Type B pancreatic cell (in vitro differentiated cells): ENCODE measurements around the gene PMVK. TPM values are rescaled to one million over a fixed set of nuclear protein-coding genes. Genes with fewer than 3 reads are reported as not detected.

ENCODE experiments used
- DNase-seq: peaks from one replicate; pipeline ENCODE4 v3.0.0; 2021; ENCODE audit warnings: mixed read lengths; ENCODE audit not compliant: unreplicated experiment; ENCODE audit errors: extremely low spot score
- H3K27ac Mint-ChIP-seq: 2 replicates; pipeline ENCODE4 v1.8.0; 2021; ENCODE audit warnings: mild to moderate bottlenecking, mixed read lengths
- H3K27me3 Mint-ChIP-seq: 2 replicates; pipeline ENCODE4 v1.8.0; 2021; ENCODE audit warnings: mixed read lengths
- H3K36me3 Mint-ChIP-seq: 2 replicates; pipeline ENCODE4 v1.8.0; 2021; ENCODE audit warnings: mixed read lengths
- H3K4me1 Mint-ChIP-seq: one replicate; pipeline ENCODE4 v1.8.0; 2021; ENCODE audit warnings: mixed read lengths; ENCODE audit not compliant: unreplicated experiment
- H3K4me3 Mint-ChIP-seq: 2 replicates; pipeline ENCODE4 v1.8.0; 2021; ENCODE audit warnings: mild to moderate bottlenecking, mixed read lengths
- H3K9me3 Mint-ChIP-seq: 2 replicates; pipeline ENCODE4 v1.8.0; 2021; ENCODE audit warnings: mixed read lengths
- CTCF ChIP-seq: fragments of 200-600 bp; sonication (generic); conservative IDR thresholded peaks from 2 replicates; pipeline ENCODE4 v1.5.0; 2021; ENCODE audit warnings: antibody characterized with exemption, mild to moderate bottlenecking
- total RNA-seq: library from RNA; stranded (reverse); gene quantifications from 2 replicates; pipeline ENCODE4 v1.2.1, GENCODE V29; 2021; ENCODE audit warnings: low replicate concordance

The PMVK gene
- total RNA-seq, 1 donor from 2014 or later = 30.3 TPM

- Mint-ChIP-seq H3K27ac (peak overlapping the region; percentile 97), H3K9me3 (no peaks in the 10 kb centered on the region), H3K4me3 (peak overlapping the region; percentile 99), H3K36me3 (peaks cover 6% of the 10 kb centered on the region), H3K27me3 (no peaks in the 10 kb centered on the region), H3K4me1 (peaks cover 53% of the 10 kb centered on the region)
- no peak for TF ChIP-seq CTCF
- no peak for DNase-seq
Measured at GRCh38 chr1:154955039-154955717, 18.7 kb upstream of the PMVK start.

- no peak for DNase-seq
- H3K27ac Mint-ChIP-seq = peak overlapping the region; percentile 97
- no peaks in the 10 kb centered on the region for H3K27me3 Mint-ChIP-seq
- H3K4me3 Mint-ChIP-seq = peak overlapping the region; percentile 99
- no peak for TF ChIP-seq CTCF
- H3K9me3 Mint-ChIP-seq = no peaks in the 10 kb centered on the region
- H3K36me3 Mint-ChIP-seq = peaks cover 6% of the 10 kb centered on the region
- peaks cover 53% of the 10 kb centered on the region for H3K4me1 Mint-ChIP-seq
Measured at GRCh38 chr1:154954541-154954940, 18.0 kb upstream of the PMVK start.

GRCh38 chr1:154953611-154954038 is 17.1 kb upstream of the PMVK start:
- H3K9me3 Mint-ChIP-seq = no peaks in the 10 kb centered on the region
- DNase-seq = no peak
- H3K4me3 Mint-ChIP-seq = no peak overlapping the region
- H3K4me1 Mint-ChIP-seq = peaks cover 53% of the 10 kb centered on the region
- H3K27ac Mint-ChIP-seq = peak overlapping the region; percentile 56
- no peaks in the 10 kb centered on the region for H3K27me3 Mint-ChIP-seq
- TF ChIP-seq CTCF = no peak
- H3K36me3 Mint-ChIP-seq = peaks cover 9% of the 10 kb centered on the region

- H3K27ac Mint-ChIP-seq = peak overlapping the region; percentile 39
- no peaks in the 10 kb centered on the region for H3K9me3 Mint-ChIP-seq
- TF ChIP-seq CTCF = no peak
- peak overlapping the region; percentile 31 for H3K4me3 Mint-ChIP-seq
- no peaks in the 10 kb centered on the region for H3K27me3 Mint-ChIP-seq
- peaks cover 9% of the 10 kb centered on the region for H3K36me3 Mint-ChIP-seq
- no peak for DNase-seq
- peaks cover 52% of the 10 kb centered on the region for H3K4me1 Mint-ChIP-seq
Measured at GRCh38 chr1:154952664-154953063, 16.1 kb upstream of the PMVK start.

GRCh38 chr1:154951901-154952657 is 15.6 kb upstream of the PMVK start:
- Mint-ChIP-seq H3K27me3 (no peaks in the 10 kb centered on the region), H3K4me1 (peaks cover 46% of the 10 kb centered on the region), H3K36me3 (peaks cover 6% of the 10 kb centered on the region), H3K4me3 (peak overlapping the region; percentile 31), H3K27ac (peak overlapping the region; percentile 39), H3K9me3 (no peaks in the 10 kb centered on the region)
- TF ChIP-seq CTCF = no peak
- DNase-seq = no peak
